ENCODE data around the gene ZNF644. TPM values are rescaled to one million over a fixed set of nuclear protein-coding genes. Genes with fewer than 3 reads are reported as not detected.

Gene ZNF644
- total and polyA plus RNA-seq, 2 experiments from 2014 or later: 37.9 to 43.6 TPM

DNA sequence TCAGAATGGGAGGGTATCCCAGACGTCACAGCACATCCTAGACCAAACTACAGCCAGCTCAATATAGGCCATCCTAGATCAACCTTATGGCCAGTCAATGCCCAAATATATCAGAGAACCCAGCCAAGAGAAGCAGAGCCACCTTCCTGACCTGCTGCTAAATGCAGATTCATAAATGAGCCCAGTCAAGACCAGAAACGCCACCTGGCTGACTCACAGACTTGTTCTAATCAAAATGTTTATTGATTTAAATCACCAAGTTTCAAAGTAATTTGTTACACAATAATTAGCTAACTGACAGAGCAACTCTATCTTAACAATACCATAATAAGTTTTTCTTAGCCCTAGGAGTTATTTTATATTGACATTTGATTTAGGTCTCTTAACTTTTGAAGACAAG, 28.6 kb downstream of the ZNF644 start:
- H3K9me3 ChIP-seq (ENCODE audit: low read depth): no peaks in the 10 kb centered on the region
- no peak overlapping the region for H3K27ac ChIP-seq
- no peaks in the 10 kb centered on the region for H3K27me3 ChIP-seq
- H3K4me1 ChIP-seq (ENCODE audit: low read depth): no peaks in the 10 kb centered on the region
- H3K36me3 ChIP-seq: no peaks in the 10 kb centered on the region
- no peak for DNase-seq (ENCODE audit: low read depth in 1 of 2, low spot score in 1 of 2)
- H3K4me3 ChIP-seq: no peak overlapping the region
- TF ChIP-seq, protein P1, sequence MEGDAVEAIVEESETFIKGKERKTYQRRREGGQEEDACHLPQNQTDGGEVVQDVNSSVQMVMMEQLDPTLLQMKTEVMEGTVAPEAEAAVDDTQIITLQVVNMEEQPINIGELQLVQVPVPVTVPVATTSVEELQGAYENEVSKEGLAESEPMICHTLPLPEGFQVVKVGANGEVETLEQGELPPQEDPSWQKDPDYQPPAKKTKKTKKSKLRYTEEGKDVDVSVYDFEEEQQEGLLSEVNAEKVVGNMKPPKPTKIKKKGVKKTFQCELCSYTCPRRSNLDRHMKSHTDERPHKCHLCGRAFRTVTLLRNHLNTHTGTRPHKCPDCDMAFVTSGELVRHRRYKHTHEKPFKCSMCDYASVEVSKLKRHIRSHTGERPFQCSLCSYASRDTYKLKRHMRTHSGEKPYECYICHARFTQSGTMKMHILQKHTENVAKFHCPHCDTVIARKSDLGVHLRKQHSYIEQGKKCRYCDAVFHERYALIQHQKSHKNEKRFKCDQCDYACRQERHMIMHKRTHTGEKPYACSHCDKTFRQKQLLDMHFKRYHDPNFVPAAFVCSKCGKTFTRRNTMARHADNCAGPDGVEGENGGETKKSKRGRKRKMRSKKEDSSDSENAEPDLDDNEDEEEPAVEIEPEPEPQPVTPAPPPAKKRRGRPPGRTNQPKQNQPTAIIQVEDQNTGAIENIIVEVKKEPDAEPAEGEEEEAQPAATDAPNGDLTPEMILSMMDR (IDR thresholded peaks at IDR 0.05; ENCODE audit: low read depth, low read length): no peak

DNA sequence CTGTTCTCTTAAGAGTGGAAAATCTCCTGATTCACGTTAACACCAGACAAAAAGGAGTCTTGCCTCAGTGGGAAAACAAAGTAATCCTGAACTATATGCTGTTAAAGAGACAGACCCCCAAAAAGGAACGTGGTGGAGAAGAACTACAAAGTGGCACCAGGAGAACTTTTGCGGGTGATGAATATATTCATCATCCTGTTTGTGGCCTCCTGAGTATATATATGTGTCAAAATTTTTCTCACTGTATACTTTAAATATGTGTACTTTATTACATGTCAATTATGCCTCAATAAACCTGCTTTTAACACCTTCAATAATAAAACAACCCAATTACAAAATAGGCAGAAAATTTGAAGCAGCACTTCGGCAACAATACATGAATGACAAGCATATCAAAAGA, 31.1 kb downstream of the ZNF644 start:
- DNase-seq (ENCODE audit: low read depth in 1 of 2, low spot score in 1 of 2): no peak
- Histone ChIP-seq H3K9me3 (ENCODE audit: low read depth) (no peaks in the 10 kb centered on the region), H3K27me3 (no peaks in the 10 kb centered on the region), H3K36me3 (no peaks in the 10 kb centered on the region), H3K27ac (no peak overlapping the region), H3K4me3 (no peak overlapping the region), H3K4me1 (ENCODE audit: low read depth) (no peaks in the 10 kb centered on the region)
- TF ChIP-seq, protein P1 (IDR thresholded peaks at IDR 0.05; ENCODE audit: low read depth, low read length): no peak

DNA sequence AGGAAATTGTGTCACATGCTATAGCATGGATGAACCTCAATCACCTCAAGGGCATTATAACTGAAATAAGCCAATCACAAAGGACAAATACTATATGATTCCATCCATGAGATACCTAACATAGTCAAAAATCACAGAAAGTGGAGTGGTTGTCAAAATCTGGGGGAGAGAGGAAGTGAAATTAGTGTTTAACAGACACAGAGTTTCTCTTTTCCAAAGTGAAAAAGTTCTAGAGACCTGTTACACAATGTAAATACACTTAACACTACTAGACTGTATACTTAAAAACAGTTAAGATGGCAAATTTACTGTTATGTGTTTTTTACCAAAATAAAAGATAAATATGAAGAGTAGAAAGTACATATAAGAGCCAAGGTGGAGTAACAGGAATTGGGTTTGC, 31.8 kb downstream of the ZNF644 start:
- H3K4me1 ChIP-seq (ENCODE audit: low read depth): no peaks in the 10 kb centered on the region
- DNase-seq (ENCODE audit: low read depth in 1 of 2, low spot score in 1 of 2): no peak
- no peaks in the 10 kb centered on the region for H3K9me3 ChIP-seq (ENCODE audit: low read depth)
- no peaks in the 10 kb centered on the region for H3K27me3 ChIP-seq
- no peak overlapping the region for H3K27ac ChIP-seq
- H3K4me3 ChIP-seq: no peak overlapping the region
- H3K36me3 ChIP-seq: no peaks in the 10 kb centered on the region
- TF ChIP-seq, protein P1 (IDR thresholded peaks at IDR 0.05; ENCODE audit: low read depth, low read length): no peak

DNA sequence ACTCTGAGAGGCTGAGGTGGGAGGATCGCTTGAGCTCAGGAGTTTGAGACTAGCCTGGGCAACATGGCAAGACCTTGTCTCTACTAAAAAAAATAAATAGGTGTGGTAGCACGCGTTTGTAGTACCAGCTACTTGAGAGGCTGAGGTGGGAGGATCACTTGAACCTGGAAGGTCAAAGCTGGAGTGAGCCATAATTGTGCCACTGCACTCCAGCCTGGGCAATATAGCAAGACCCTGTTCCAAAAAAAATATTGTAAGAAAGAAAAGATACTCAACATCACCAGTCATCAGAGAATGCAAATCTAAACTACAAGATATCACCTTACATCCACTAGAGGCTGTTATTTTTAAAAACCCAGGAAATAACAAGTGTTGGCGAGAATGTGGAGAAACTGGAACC, 32.5 kb downstream of the ZNF644 start:
- Histone ChIP-seq H3K9me3 (ENCODE audit: low read depth) (no peaks in the 10 kb centered on the region), H3K36me3 (no peaks in the 10 kb centered on the region), H3K27me3 (no peaks in the 10 kb centered on the region), H3K4me1 (ENCODE audit: low read depth) (no peaks in the 10 kb centered on the region), H3K27ac (no peak overlapping the region), H3K4me3 (no peak overlapping the region)
- DNase-seq (ENCODE audit: low read depth in 1 of 2, low spot score in 1 of 2): no peak
- TF ChIP-seq, protein P1 (IDR thresholded peaks at IDR 0.05; ENCODE audit: low read depth, low read length): no peak

DNA sequence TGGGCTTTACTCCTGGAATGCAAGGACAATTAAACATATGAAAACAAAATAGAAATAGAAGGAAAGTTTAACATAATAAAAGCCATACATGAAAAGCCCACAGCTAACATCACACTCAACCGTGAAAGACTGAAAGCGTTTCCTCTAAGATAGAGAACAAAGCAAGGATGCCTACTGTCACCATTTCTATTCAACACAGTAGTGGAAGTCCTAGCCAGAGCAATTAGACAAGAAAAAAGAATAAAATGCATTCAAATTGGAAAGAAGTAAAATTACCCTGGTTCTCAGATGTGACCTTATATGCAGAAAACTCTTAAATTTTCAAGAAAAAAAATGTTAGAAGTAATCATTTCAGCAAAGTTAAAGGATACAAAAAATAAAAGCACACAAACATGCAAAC, 34.0 kb downstream of the ZNF644 start:
- TF ChIP-seq, protein P1 (IDR thresholded peaks at IDR 0.05; ENCODE audit: low read depth, low read length): no peak
- Histone ChIP-seq H3K27ac (no peak overlapping the region), H3K9me3 (ENCODE audit: low read depth) (no peaks in the 10 kb centered on the region), H3K27me3 (no peaks in the 10 kb centered on the region), H3K4me3 (no peak overlapping the region), H3K36me3 (no peaks in the 10 kb centered on the region), H3K4me1 (ENCODE audit: low read depth) (no peaks in the 10 kb centered on the region)
- DNase-seq (ENCODE audit: low read depth in 1 of 2, low spot score in 1 of 2): no peak

DNA sequence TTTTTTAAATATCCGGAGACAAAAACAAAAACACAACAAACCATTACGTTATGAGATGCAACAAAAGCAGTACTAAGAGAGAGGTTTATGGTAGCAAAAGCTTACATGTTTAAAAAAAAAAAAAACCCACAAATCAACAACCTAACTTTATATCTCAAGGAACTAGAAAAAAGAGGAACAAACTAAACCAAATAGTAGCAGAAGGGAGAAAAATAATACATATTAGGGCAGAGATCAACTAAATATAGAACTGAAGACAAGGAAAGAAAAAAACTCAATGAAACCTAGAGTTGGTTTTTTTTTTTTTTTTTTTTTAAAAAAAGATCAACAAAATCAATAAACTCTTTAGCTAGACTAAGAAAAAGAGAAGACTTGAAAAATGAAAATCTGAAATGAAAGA, 34.9 kb downstream of the ZNF644 start:
- Histone ChIP-seq H3K4me3 (no peak overlapping the region), H3K27ac (no peak overlapping the region), H3K4me1 (ENCODE audit: low read depth) (no peaks in the 10 kb centered on the region), H3K36me3 (no peaks in the 10 kb centered on the region), H3K27me3 (no peaks in the 10 kb centered on the region), H3K9me3 (ENCODE audit: low read depth) (no peaks in the 10 kb centered on the region)
- TF ChIP-seq, protein P1 (IDR thresholded peaks at IDR 0.05; ENCODE audit: low read depth, low read length): no peak
- DNase-seq (ENCODE audit: low read depth in 1 of 2, low spot score in 1 of 2): no peak

Data from cardiac muscle cell (in vitro differentiated cells and primary cell).